CD14-positive monocyte (primary cell): ENCODE measurements around the gene OCLN. TPM values are rescaled to one million over a fixed set of nuclear protein-coding genes. Genes with fewer than 3 reads are reported as not detected.
"Not testable (repeated sequence)": the region's sequence is repeated elsewhere in the genome, so short reads cannot be mapped to it uniquely, and the experiment has no call there.

Source experiments
- DNase-seq, 3 donors: peaks; one replicate each; pipeline ENCODE4 v3.0.0-alpha.2; 2011 to 2022
- H2AFZ ChIP-seq: 2 replicates; pipeline ENCODE4 v1.6.0; 2012; ENCODE audit warnings: mild to moderate bottlenecking, low read depth, low read length, inconsistent platforms; ENCODE audit not compliant: insufficient read depth, poor library complexity, severe bottlenecking
- H3K27ac ChIP-seq, 2 donors: 1 replicate in 1 of 2; 2 replicates in 1 of 2; pipeline ENCODE4 v1.5.1; 2012 to 2013; ENCODE audit warnings: low read length in 2 of 2, control low read depth in 1 of 2, inconsistent platforms in 1 of 2, low read depth in 1 of 2, mild to moderate bottlenecking in 1 of 2
- H3K27me3 ChIP-seq, 2 donors: one replicate each; pipeline versions ENCODE4 v1.6.0 to v1.6.1; 2011 to 2013; ENCODE audit warnings: low read length in 2 of 2; ENCODE audit not compliant: control insufficient read depth in 2 of 2, insufficient read depth in 2 of 2
- H3K36me3 ChIP-seq, 2 donors: replicated peaks in 1 of 2; 1 replicate in 1 of 2; 2 replicates in 1 of 2; pipeline versions ENCODE4 v1.5.1 to v1.6.1; 2012 to 2013; ENCODE audit warnings: low read length in 2 of 2, control low read depth in 1 of 2, inconsistent platforms in 1 of 2, mild to moderate bottlenecking in 1 of 2; ENCODE audit not compliant: insufficient read depth in 2 of 2, control insufficient read depth in 1 of 2
- H3K4me1 ChIP-seq, 2 donors: 1 replicate in 1 of 2; 2 replicates in 1 of 2; pipeline versions ENCODE4 v1.5.1 to v1.6.1; 2012 to 2013; ENCODE audit warnings: low read length in 2 of 2, control low read depth in 1 of 2, inconsistent platforms in 1 of 2, mild to moderate bottlenecking in 1 of 2, moderate library complexity in 1 of 2; ENCODE audit not compliant: insufficient read depth in 2 of 2, control insufficient read depth in 1 of 2
- H3K4me2 ChIP-seq: replicated peaks from 2 replicates; pipeline ENCODE3; 2012; ENCODE audit warnings: low read length, moderate library complexity, mild to moderate bottlenecking; ENCODE audit not compliant: poor library complexity, severe bottlenecking; ENCODE audit errors: extremely low read depth
- H3K4me3 ChIP-seq, 3 experiments: fragments of 200-600 bp in 1 of 3; sonication (generic) in 1 of 3; replicated peaks in 1 of 3; 1 replicate in 2 of 3; 2 replicates in 1 of 3; pipeline ENCODE4 v1.5.1; 2011 to 2013; ENCODE audit warnings: low read length in 3 of 3, mild to moderate bottlenecking in 3 of 3, control low read depth in 2 of 3, low read depth in 2 of 3, inconsistent platforms in 1 of 3, moderate library complexity in 1 of 3
- H3K79me2 ChIP-seq: 2 replicates; pipeline ENCODE4 v1.6.0; 2012; ENCODE audit warnings: mild to moderate bottlenecking, control low read depth, inconsistent platforms, low read length, moderate library complexity; ENCODE audit not compliant: insufficient read depth
- H3K9ac ChIP-seq: 2 replicates; pipeline ENCODE4 v1.6.0; 2017; ENCODE audit warnings: low read length, mild to moderate bottlenecking; ENCODE audit not compliant: insufficient read depth, poor library complexity, severe bottlenecking
- H3K9me3 ChIP-seq, 2 donors: replicated peaks in 1 of 2; 1 replicate in 1 of 2; 2 replicates in 1 of 2; pipeline versions ENCODE4 v1.5.1 to v1.6.1; 2012 to 2013; ENCODE audit warnings: low read length in 2 of 2, control low read depth in 1 of 2; ENCODE audit not compliant: control insufficient read depth in 1 of 2, insufficient read depth in 1 of 2
- H4K20me1 ChIP-seq: 2 replicates; pipeline ENCODE4 v1.6.0; 2012; ENCODE audit warnings: mild to moderate bottlenecking, low read length, control low read depth, moderate library complexity; ENCODE audit not compliant: insufficient read depth
- H3K27ac Mint-ChIP-seq, 7 donors: one replicate each; pipeline ENCODE4 v1.8.0; 2020; ENCODE audit warnings: mild to moderate bottlenecking in 7 of 7, mixed read lengths in 7 of 7, moderate library complexity in 6 of 7, inconsistent platforms in 2 of 7
- H3K27me3 Mint-ChIP-seq, 3 donors: one replicate each; pipeline ENCODE4 v1.8.0; 2021 to 2022; ENCODE audit warnings: low read depth in 3 of 3, mild to moderate bottlenecking in 3 of 3, mixed read lengths in 3 of 3, moderate library complexity in 3 of 3, inconsistent platforms in 1 of 3
- H3K36me3 Mint-ChIP-seq, 2 donors: one replicate each; pipeline ENCODE4 v1.8.0; 2020; ENCODE audit warnings: mixed read lengths in 2 of 2, inconsistent platforms in 1 of 2, mild to moderate bottlenecking in 1 of 2
- H3K4me1 Mint-ChIP-seq: one replicate; pipeline ENCODE4 v1.8.0; 2020; ENCODE audit warnings: mild to moderate bottlenecking, mixed read lengths
- H3K4me3 Mint-ChIP-seq, 2 donors: one replicate each; pipeline ENCODE4 v1.8.0; 2020; ENCODE audit warnings: mild to moderate bottlenecking in 2 of 2, mixed read lengths in 2 of 2, moderate library complexity in 1 of 2
- H3K9me3 Mint-ChIP-seq, 7 donors: one replicate each; pipeline ENCODE4 v1.8.0; 2020 to 2022; ENCODE audit warnings: mixed read lengths in 7 of 7, mild to moderate bottlenecking in 6 of 7, moderate library complexity in 6 of 7, inconsistent platforms in 2 of 7
- WGBS: methylation state at CpG from one replicate; pipeline ENCODE4 v1.1.5; 2013; ENCODE audit warnings: missing lambda C conversion rate; ENCODE audit not compliant: insufficient coverage; 5-methylcytosine and 5-hydroxymethylcytosine counted together
- intact Hi-C, 2 donors: fragments of 100-400 bp; cut with micrococcal nuclease; formaldehyde crosslinking; loops; one replicate each; pipeline versions ENCODE4 v1.15.0 to v1.15.1; 2023
- polyA plus RNA-seq, 3 donors: library from polyadenylated mRNA; depleted of rRNA in 1 of 3; unstranded in 2 of 3; stranded (reverse) in 1 of 3; fragments of 300-500 nt in 2 of 3; fragments of >200 nt in 1 of 3; fragmentation: Illumina TruSeq in 2 of 3; gene quantifications; 1 replicate in 2 of 3; 2 replicates in 1 of 3; pipeline ENCODE4 v1.2.3, GENCODE V29; 2012 to 2021
- small RNA-seq: library from RNA; depleted of rRNA; stranded (forward); fragments of <200 nt; gene quantifications from one replicate; pipeline ENCODE3, GENCODE V24; 2012; ENCODE audit warnings: low read depth; ENCODE audit not compliant: insufficient read length

Gene OCLN
- polyA plus RNA-seq, 3 donors: 0.03 to 0.15 TPM; not detected in 1

- H3K27ac Mint-ChIP-seq, H3K27ac ChIP-seq, H3K79me2 ChIP-seq, intact Hi-C loops, H3K9me3 ChIP-seq, H3K9me3 Mint-ChIP-seq, H4K20me1 ChIP-seq, H3K4me2 ChIP-seq, H3K9ac ChIP-seq, H3K36me3 ChIP-seq, H3K4me1 ChIP-seq, H3K4me3 Mint-ChIP-seq, H3K4me3 ChIP-seq, H2AFZ ChIP-seq, H3K27me3 ChIP-seq, H3K27me3 Mint-ChIP-seq, DNase-seq, H3K4me1 Mint-ChIP-seq, H3K36me3 Mint-ChIP-seq: not testable (repeated sequence)
- no CpG with 5 or more reads among the region's 6 CpGs for WGBS
Measured at GRCh38 chr5:69601947-69602346, 109.4 kb downstream of the OCLN start.

GRCh38 chr5:69606839-69607238 is 114.2 kb downstream of the OCLN start:
- H3K27ac ChIP-seq, H2AFZ ChIP-seq, H3K79me2 ChIP-seq, H3K36me3 ChIP-seq, H3K9me3 Mint-ChIP-seq, H3K9me3 ChIP-seq, H3K36me3 Mint-ChIP-seq, intact Hi-C loops, H3K9ac ChIP-seq, H4K20me1 ChIP-seq, DNase-seq, H3K4me1 Mint-ChIP-seq, H3K27me3 Mint-ChIP-seq, H3K27me3 ChIP-seq: not testable (repeated sequence)
- Mint-ChIP-seq H3K4me3 (peak overlapping the region; percentile 73 to 83), H3K27ac (peak overlapping the region in 6 of 7 donors; percentile 78 to 89 (median 84))
- Histone ChIP-seq H3K4me3 (peak overlapping the region in 2 of 3 experiments; percentile 17 to 47), H3K4me1 (peaks cover 0 to 12% of the 10 kb centered on the region in 2 donors), H3K4me2 (peak overlapping the region; percentile 41)
- WGBS: no CpG with 5 or more reads among the region's 6 CpGs

Small RNA genes lying within 50 kb of the gene (small RNA-seq; reads per million reads assigned to genes)
- gene RN7SL616P (not detected), gene RNU6-724P (not detected), gene RPS27P14 (not detected)

Other genes with a start within 250 kb of the OCLN start
- gene CCDC125, start 160.0 kb upstream of the OCLN start, polyA plus RNA-seq: 1 to 10 TPM in 2 of 3 donors, under 1 TPM in 1; 0.98 to 2.6 (median 1.6) TPM
- gene AK6, start 123.3 kb upstream of the OCLN start, polyA plus RNA-seq: 10 to 100 TPM in 2 of 3 donors, 1 to 10 TPM in 1; 7.6 to 50.3 (median 30.6) TPM
- 100 to 1,000 TPM in 2 of 3 donors, 10 to 100 TPM in 1; 50.2 to 156 (median 143) TPM for gene TAF9, start 123.3 kb upstream of the OCLN start, polyA plus RNA-seq
- 10 to 100 TPM in 1 of 3 donors, 1 to 10 TPM in 2; 9.1 to 11.6 (median 9.6) TPM for gene RAD17, start 123.0 kb upstream of the OCLN start, polyA plus RNA-seq
- under 1 TPM in 1 of 3 donors, not detected in 2; 0.15 TPM for gene MARVELD2, start 77.7 kb upstream of the OCLN start, polyA plus RNA-seq
- 10 to 100 TPM; 11.0 to 14.4 (median 13.5) TPM for gene GTF2H2C, start 67.4 kb downstream of the OCLN start, polyA plus RNA-seq